Fibroblast of pulmonary artery (primary cell): ENCODE measurements around the gene ACKR1.

ENCODE experiments used
- DNase-seq: peaks from one replicate; pipeline ENCODE4 v3.0.0-alpha.2; 2010; ENCODE audit warnings: low read depth
- H3K4me3 ChIP-seq: replicated peaks from 2 replicates; pipeline ENCODE4 v1.5.1; 2011; ENCODE audit warnings: low read depth, mild to moderate bottlenecking, control low read depth, low read length, moderate library complexity
- CTCF ChIP-seq: IDR thresholded peaks from 2 replicates; pipeline ENCODE4 v1.5.1; 2011; ENCODE audit warnings: mild to moderate bottlenecking, control low read depth, low read length, inconsistent platforms; ENCODE audit errors: missing control alignments

Gene ACKR1

GRCh38 chr1:159187647-159188374 is 16.9 kb upstream of the ACKR1 start:
- no peak for DNase-seq
- no peak for TF ChIP-seq CTCF
- H3K4me3 ChIP-seq, result peak overlapping the region; percentile 8

GRCh38 chr1:159188375-159188788 is 16.3 kb upstream of the ACKR1 start:
- peak; percentile 48 for DNase-seq
- no peak for TF ChIP-seq CTCF
- H3K4me3 ChIP-seq, result peak overlapping the region; percentile 8

DNA sequence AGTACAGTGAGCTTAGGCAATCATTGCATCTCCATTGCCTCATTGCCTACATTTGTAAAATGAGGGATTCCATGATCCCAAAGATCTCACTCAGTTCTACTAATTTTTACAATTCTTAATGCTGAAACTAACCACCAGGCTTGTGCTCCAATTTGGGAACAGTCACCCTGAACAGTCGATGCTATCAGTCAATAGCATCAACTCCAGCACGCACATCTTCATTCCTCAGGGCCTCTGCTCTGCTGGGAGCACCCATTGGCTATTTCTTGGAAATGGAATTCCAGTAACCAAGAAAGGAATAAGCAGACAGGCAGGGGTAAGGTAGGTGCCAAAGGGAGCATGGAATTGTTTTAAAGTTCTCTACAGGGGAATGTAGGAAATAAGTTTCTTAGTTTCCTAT is 14.2 kb upstream of the ACKR1 start:
- H3K4me3 ChIP-seq, result no peak overlapping the region
- no peak for DNase-seq
- no peak for TF ChIP-seq CTCF

DNA sequence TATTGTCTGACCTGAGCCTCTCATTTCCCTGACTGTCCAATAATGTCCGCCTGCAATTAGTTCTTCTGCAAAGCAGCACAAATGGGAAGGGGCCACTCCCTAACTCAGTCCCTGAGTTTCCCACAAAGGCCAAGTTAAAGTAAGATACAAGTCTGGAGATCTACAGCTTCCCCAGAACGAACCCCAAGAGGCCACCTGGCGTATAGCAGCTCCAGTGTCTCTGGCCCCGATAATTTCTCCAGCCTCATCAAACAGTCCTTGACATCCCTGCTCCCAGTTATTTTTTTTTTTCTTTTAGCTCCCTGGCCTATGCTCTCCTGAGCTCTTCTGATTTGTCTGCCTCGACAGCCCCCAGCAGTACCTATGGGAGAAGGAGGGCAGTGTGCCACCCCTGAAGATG is 8.1 kb upstream of the ACKR1 start:
- DNase-seq, result no peak
- peak; percentile 30 for TF ChIP-seq CTCF
- no peak overlapping the region for H3K4me3 ChIP-seq

DNA sequence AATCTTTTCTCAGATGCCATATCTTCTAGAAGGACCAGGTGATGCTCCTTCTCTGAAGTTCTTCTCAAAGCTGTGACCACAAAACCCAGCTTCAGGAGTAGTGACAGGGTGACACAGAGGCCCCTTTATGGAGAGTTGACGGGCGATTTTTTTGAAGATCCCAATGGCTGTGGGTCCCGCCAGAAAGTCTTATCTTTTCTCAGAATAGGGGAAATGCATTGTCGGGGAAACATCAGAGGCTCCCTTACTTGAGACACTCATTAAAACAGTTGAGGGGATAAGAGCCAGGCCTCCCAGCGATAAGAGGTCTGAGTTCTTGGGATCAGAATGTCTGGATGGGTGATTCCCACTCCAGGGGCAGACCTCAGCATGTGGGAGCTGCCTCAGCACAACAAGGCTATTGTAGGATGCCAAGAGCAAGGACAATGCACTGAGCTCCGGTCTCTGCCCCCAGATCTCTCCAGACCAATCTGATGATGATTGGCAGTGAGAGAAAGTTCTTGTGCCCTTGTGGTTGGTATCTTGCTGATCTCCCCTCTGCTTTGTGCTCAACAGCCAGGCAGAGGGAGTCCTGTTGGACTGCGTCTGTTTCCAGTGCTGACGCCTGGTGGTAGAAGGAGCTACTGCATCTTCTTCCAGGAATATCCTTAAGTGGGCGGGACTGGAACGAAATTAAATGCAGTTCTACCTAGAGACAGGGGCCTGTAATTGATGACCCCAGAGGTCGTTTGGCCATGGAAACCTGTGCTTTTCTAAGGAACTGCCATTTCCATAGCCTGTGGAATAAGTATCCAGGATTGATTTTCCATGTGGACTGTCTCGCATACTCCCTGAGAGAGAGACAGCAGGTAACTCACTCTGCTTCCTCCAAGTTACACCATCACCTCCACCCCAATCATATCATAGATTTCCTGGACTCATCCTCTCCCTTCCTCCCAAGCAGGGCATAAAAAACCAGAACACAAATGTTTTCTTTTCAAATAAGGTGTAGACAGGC is 6.8 kb upstream of the ACKR1 start:
- DNase-seq, result peak; percentile 85
- H3K4me3 ChIP-seq, result no peak overlapping the region
- TF ChIP-seq CTCF, result peak; percentile 99

- no peak overlapping the region for H3K4me3 ChIP-seq
- no peak for DNase-seq
- no peak for TF ChIP-seq CTCF
These were observed 4.8 kb upstream of the ACKR1 start for GRCh38 chr1:159199901-159200300.
